Measurements from ENCODE around the gene ZNF540.

Gene ZNF540

GRCh38 chr19:37594304-37594981 is at the start of gene ZNF540, which contains the start of gene ZNF571:
Gene ZNF540, plus strand, starts transcription at chr19:37594876. Its CDS starts 3,572 bp downstream, at chr19:37598448.
Gene ZNF571, minus strand, starts transcription at chr19:37594792. Its CDS starts 8,116 bp downstream, at chr19:37586676.
- Mint-ChIP-seq H3K27ac (peak within 1 kb of the TSS; percentile 98), H3K27me3 (no peaks in the 10 kb centered on the region), H3K9me3 (peaks cover 19% of the 10 kb centered on the region), H3K4me1 (peaks cover 34% of the 10 kb centered on the region), H3K36me3 (peaks cover 34% of the 10 kb centered on the region), H3K4me3 (peak within 1 kb of the TSS; percentile 96)

DNA sequence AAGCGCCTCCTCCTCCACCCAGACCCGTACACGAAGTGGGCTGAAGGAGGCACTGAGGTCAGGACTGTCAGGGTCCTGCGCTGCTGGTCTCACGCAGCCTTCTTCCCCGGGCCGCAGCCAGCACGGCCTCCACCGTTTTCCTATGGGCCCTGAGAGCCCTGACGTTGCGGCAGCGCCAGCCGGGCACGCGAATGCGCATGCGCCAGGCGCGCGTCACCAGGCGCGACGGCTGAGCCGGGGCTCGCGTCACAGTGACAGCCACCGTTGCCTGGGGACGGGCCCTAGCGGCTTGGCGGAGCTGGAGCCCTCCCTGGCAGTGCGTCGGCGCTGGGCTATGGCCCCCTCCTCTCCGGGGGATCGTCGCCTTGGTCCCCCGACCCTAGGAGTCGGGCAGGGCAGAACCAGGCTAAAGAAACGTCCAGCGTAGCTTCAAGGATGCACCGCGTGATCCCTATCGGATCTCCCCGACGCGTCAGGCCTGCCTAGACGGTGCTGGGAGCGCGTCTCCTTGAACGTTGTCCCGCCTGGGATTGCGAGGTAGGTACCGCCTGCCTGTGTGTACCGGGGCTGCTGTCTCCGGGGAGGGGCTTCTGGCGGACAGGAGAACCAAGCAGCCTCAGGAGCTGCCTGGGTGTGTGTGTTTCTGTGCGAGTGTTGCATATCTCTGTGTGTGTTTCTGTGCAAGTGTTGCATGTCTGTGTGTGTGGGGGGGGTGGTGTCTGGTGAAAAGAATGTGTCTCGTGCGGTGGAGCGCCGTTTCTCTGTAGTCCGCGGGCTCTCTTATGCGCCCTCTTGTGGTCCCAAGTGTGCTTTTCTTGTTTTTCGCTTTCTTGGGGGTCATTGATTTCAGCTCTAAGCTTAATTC is 43.3 kb upstream of the ZNF540 start:
- peaks cover 20% of the 10 kb centered on the region for H3K9me3 Mint-ChIP-seq
- H3K27ac Mint-ChIP-seq = no peak overlapping the region
- H3K4me1 Mint-ChIP-seq = peaks cover 5% of the 10 kb centered on the region
- no peaks in the 10 kb centered on the region for H3K27me3 Mint-ChIP-seq
- H3K36me3 Mint-ChIP-seq = peaks cover 28% of the 10 kb centered on the region
- peak overlapping the region; percentile 84 for H3K4me3 Mint-ChIP-seq

DNA sequence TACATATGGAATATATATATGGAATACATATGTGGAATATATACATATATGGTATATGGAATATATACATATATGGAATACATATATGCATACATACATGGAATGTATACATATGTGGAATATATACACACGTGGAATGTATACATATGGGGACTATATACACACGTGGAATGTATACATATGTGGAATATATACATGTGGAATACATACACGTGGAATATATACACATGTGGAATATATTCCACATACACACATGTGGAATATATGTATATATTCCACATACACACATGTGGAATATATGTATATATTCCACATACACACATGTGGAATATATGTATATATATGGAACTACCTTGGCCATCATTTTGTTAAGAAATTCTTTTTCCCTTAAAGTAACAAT is 31.2 kb upstream of the ZNF540 start:
- Mint-ChIP-seq H3K27me3 (no peaks in the 10 kb centered on the region), H3K4me1 (no peaks in the 10 kb centered on the region), H3K4me3 (no peak overlapping the region), H3K36me3 (peaks cover 61% of the 10 kb centered on the region), H3K27ac (no peak overlapping the region), H3K9me3 (peaks cover 29% of the 10 kb centered on the region)

DNA sequence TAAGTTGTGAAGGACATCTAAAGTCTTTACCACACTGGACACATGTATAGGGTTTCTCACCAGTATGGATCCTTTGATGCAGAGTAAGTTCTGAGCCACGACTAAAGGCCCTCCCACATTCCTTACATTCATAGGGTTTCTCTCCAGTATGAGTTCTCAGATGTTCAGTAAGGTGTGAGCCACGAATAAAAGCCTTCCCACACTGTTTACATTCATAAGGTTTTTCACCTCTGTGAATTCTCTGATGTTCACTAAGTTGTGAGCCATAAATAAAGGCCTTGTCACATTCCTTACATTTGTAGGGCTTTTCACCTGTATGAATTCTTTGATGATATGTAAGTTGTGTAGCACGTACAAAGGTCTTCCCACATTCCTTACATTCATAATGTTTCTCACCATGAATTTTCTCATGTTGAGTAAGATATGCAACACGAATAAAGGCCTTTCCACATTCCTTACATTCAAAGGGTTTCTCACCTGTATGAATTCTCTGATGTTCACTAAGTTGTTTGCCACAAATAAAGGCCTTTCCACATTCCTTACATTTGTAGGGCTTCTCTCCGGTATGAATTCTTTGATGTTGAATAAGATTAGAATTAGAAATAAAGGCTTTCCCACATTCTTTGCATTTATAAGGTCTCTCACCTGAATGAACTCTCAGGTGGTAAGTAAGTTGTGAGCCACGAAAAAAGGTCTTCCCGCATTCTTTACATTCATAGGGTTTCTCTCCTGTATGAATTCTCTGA is 29.9 kb upstream of the ZNF540 start:
- H3K4me1 Mint-ChIP-seq = no peaks in the 10 kb centered on the region
- H3K9me3 Mint-ChIP-seq = peaks cover 34% of the 10 kb centered on the region
- H3K36me3 Mint-ChIP-seq = peaks cover 64% of the 10 kb centered on the region
- no peaks in the 10 kb centered on the region for H3K27me3 Mint-ChIP-seq
- H3K27ac Mint-ChIP-seq = no peak overlapping the region
- no peak overlapping the region for H3K4me3 Mint-ChIP-seq

GRCh38 chr19:37565370-37565669 is 29.4 kb upstream of the ZNF540 start:
- Mint-ChIP-seq H3K36me3 (peaks cover 69% of the 10 kb centered on the region), H3K27ac (no peak overlapping the region), H3K4me1 (no peaks in the 10 kb centered on the region), H3K4me3 (no peak overlapping the region), H3K9me3 (peaks cover 39% of the 10 kb centered on the region), H3K27me3 (no peaks in the 10 kb centered on the region)

DNA sequence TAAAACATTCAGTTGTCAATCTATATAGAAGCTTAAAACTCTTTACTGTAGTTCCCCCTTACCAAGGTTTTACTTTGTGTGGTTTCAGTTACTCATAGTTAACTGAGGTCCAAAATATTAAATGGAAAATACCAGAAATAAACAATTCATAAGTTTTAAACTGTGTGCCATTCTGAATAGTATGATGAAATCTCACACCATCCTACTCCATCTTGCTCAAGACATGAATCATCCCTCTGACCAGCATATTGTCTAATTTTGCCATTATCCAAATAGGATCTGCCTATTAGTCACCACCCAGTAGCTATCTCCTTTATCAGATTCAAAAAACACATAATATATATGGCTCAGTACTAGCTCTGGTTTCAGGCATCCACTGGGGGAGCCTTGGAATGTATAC is 22.5 kb upstream of the ZNF540 start:
- H3K27ac Mint-ChIP-seq = no peak overlapping the region
- peaks cover 62% of the 10 kb centered on the region for H3K36me3 Mint-ChIP-seq
- no peaks in the 10 kb centered on the region for H3K4me1 Mint-ChIP-seq
- no peaks in the 10 kb centered on the region for H3K27me3 Mint-ChIP-seq
- no peak overlapping the region for H3K4me3 Mint-ChIP-seq
- peaks cover 45% of the 10 kb centered on the region for H3K9me3 Mint-ChIP-seq

GRCh38 chr19:37583340-37583739 is 11.3 kb upstream of the ZNF540 start:
- no peak overlapping the region for H3K4me3 Mint-ChIP-seq
- H3K9me3 Mint-ChIP-seq = peaks cover 27% of the 10 kb centered on the region
- no peaks in the 10 kb centered on the region for H3K27me3 Mint-ChIP-seq
- H3K36me3 Mint-ChIP-seq = peaks cover 59% of the 10 kb centered on the region
- H3K4me1 Mint-ChIP-seq = peaks cover 4% of the 10 kb centered on the region
- no peak overlapping the region for H3K27ac Mint-ChIP-seq

GRCh38 chr19:37593996-37594303 is 726 bp upstream of the ZNF540 start:
- Mint-ChIP-seq H3K4me3 (peak overlapping the region; percentile 96), H3K9me3 (peaks cover 23% of the 10 kb centered on the region), H3K27ac (peak overlapping the region; percentile 98), H3K36me3 (peaks cover 34% of the 10 kb centered on the region), H3K27me3 (no peaks in the 10 kb centered on the region), H3K4me1 (peaks cover 34% of the 10 kb centered on the region)

DNA sequence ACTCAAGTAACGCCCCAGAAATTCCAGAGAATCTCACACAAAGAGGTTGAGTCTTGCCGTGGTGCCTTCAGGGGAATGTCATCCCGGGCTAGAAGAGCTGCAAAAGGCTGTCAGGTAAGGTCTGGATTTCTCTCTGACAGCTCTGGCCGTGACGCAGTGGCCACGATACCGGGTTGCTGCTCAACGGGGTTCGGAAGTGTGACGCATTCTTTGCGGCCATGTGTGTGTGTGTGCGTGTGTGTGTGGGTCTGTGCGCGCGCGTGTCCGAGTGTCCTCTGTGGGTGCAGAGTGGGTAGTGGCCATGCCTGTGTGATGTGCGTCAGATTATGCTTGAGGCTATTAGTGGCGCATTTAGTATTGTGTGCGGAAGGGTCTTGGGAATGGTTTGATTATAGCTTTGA is 306 bp downstream of the ZNF540 start:
- peaks cover 36% of the 10 kb centered on the region for H3K36me3 Mint-ChIP-seq
- peak overlapping the region; percentile 96 for H3K4me3 Mint-ChIP-seq
- H3K27ac Mint-ChIP-seq = peak overlapping the region; percentile 98
- peaks cover 19% of the 10 kb centered on the region for H3K9me3 Mint-ChIP-seq
- peaks cover 34% of the 10 kb centered on the region for H3K4me1 Mint-ChIP-seq
- no peaks in the 10 kb centered on the region for H3K27me3 Mint-ChIP-seq

DNA sequence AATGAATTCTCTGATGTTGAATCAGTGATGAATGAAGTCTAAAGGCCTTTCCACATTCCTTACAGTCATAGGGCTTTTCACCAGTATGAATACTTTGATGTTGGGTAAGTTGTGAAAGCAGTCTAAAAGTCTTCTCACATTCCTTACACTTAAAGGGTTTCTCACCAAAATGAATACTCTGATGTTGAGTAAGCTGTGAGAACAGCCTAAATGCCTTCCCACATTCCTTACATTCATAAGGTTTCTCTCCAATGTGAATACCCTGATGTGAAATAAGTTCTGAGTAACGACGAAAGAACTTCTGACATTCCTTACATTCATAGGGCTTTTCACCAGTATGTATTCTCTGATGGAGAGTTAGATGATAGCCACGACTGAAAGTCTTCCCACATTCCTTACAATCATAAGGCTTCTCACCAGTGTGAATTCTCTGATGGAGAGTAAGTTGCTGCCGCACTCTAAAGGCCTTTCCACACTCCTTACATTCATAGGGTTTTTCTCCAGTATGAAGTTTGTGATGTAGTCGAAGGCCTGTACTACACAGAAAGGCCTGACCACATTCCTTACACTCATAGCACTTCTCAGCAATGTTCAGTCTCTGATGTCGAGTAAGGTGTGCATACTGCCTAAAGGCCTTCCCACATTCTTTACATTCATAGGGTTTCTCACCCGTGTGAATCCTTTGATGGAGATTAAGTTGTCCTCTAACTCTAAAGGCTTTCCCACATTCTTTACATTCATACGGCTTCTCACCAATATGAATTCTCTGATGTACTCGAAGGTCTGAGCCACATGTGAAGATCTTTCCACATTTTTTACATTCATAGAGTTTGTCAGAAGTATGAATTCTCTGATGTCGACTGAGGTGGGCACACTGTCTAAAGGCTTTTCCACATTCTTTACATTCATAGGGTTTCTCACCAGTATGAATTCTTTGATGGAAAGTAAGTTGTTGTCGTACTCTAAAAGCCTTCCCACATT is 40.7 kb downstream of the ZNF540 start:
- H3K36me3 Mint-ChIP-seq = peaks cover 50% of the 10 kb centered on the region
- H3K4me3 Mint-ChIP-seq = no peak overlapping the region
- no peaks in the 10 kb centered on the region for H3K27me3 Mint-ChIP-seq
- no peak overlapping the region for H3K27ac Mint-ChIP-seq
- peaks cover 22% of the 10 kb centered on the region for H3K9me3 Mint-ChIP-seq
- H3K4me1 Mint-ChIP-seq = no peaks in the 10 kb centered on the region

GRCh38 chr19:37654118-37654517 is 59.4 kb downstream of the ZNF540 start:
- H3K9me3 Mint-ChIP-seq = no peaks in the 10 kb centered on the region
- H3K4me1 Mint-ChIP-seq = peaks cover 36% of the 10 kb centered on the region
- H3K27me3 Mint-ChIP-seq = no peaks in the 10 kb centered on the region
- peak overlapping the region; percentile 98 for H3K4me3 Mint-ChIP-seq
- peak overlapping the region; percentile 89 for H3K27ac Mint-ChIP-seq
- H3K36me3 Mint-ChIP-seq = peaks cover 17% of the 10 kb centered on the region

DNA sequence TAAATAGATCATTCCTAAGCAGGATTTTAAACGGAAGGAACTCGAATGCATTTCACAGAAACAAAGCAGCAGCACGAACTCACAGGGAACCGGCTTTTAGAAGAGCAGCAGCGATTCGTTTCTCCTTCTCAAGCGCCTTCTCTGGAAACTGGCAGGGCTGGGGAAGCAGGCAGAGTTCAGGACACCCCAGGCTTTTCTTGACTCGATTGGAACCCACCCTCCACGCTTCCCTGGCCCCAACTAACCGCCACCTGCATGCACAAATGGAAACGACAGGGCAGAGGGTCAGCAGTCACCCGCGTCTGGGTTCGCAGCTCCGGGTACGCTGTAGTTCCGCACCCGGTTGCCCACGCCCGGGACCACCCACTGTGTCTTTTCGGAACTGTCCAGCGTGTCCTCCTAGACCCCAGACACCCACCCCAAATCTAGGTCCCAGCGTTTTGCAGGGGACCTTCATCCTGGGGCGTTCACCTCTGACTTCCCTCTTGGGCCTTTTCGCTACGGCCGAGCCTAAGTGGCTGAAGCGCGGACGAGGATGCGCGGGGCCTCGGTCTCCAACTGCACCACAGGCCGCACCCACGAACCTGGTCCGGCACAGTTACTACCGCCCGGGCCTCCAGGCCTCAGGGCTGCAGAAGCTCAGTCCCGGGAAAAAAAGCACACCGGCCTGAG is 60.1 kb downstream of the ZNF540 start:
- Mint-ChIP-seq H3K4me1 (peaks cover 36% of the 10 kb centered on the region), H3K27ac (peak overlapping the region; percentile 89), H3K27me3 (no peaks in the 10 kb centered on the region), H3K36me3 (peaks cover 14% of the 10 kb centered on the region), H3K4me3 (peak overlapping the region; percentile 98), H3K9me3 (no peaks in the 10 kb centered on the region)

- Mint-ChIP-seq H3K27me3 (no peaks in the 10 kb centered on the region), H3K36me3 (peaks cover 11% of the 10 kb centered on the region), H3K27ac (peak within 1 kb of the TSS; percentile 96), H3K4me1 (peaks cover 36% of the 10 kb centered on the region), H3K4me3 (peak within 1 kb of the TSS; percentile 98), H3K9me3 (no peaks in the 10 kb centered on the region)
Observed at GRCh38 chr19:37655301-37655688, 60.6 kb downstream of the ZNF540 start, which contains the start of gene ZFP30. Gene ZFP30, minus strand, starts transcription at chr19:37655465. Its CDS starts 7,643 bp downstream, at chr19:37647822.

DNA sequence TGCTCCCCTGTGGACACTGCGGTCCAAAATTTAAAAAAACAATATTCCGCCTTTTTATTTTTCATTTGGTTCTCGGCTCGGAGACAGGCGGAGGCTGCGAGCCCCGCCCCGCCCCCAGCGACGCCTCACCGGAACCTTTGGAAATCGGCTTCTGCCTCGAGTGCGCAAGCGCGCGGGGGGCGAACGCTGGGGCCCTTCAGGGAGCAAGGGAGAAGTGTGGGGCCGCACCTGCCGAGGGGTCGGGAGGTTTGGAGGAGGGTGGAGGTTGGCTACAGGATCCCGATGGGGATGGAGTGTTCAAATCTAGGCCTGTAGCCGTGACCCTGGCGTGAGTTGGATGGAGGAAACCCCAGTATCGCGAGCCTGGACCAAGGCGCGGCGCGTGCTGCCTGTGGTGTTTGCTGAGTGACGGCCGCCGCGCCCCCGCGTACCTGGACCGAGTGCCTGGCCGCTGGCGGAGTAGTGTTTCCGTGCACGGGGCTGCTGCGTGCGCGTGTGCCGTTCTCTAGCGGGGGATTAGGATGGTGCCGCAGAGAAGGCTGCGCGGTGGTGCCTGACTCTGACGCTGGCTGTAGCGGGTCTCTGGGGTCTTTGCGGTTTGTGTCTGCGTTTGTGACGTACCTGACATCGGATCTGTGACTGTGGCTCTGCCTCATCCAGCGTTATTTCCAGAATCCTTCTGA is 61.2 kb downstream of the ZNF540 start:
- H3K27me3 Mint-ChIP-seq = no peaks in the 10 kb centered on the region
- peak overlapping the region; percentile 96 for H3K27ac Mint-ChIP-seq
- H3K4me3 Mint-ChIP-seq = peak overlapping the region; percentile 98
- peaks cover 11% of the 10 kb centered on the region for H3K36me3 Mint-ChIP-seq
- H3K4me1 Mint-ChIP-seq = peaks cover 36% of the 10 kb centered on the region
- no peaks in the 10 kb centered on the region for H3K9me3 Mint-ChIP-seq
